Cardiac muscle cell (in vitro differentiated cells and primary cell): Measurements from ENCODE around the gene ADAT2. TPM values are rescaled to one million over a fixed set of nuclear protein-coding genes. Genes with fewer than 3 reads are reported as not detected.
A peak's percentile ranks its signal among the peaks of the same experiment; 100 is the strongest.

Experiments used
- DNase-seq, 2 donors: peaks; one replicate each; pipeline versions ENCODE4 v3.0.0 to v3.0.0-alpha.2; 2010 to 2017; ENCODE audit warnings: low read depth in 1 of 2, low spot score in 1 of 2
- H3K27ac ChIP-seq: fragments of 200-600 bp; sonication (generic); 2 replicates; pipeline ENCODE4 v1.5.1; 2016
- H3K27me3 ChIP-seq: fragments of 200-600 bp; sonication (generic); 2 replicates; pipeline ENCODE4 v1.6.0; 2016; ENCODE audit warnings: control low read depth
- H3K36me3 ChIP-seq: fragments of 200-600 bp; sonication (generic); 2 replicates; pipeline ENCODE4 v1.5.1; 2016; ENCODE audit warnings: control low read depth
- H3K4me1 ChIP-seq: fragments of 200-600 bp; sonication (generic); 2 replicates; pipeline ENCODE4 v1.8.1; 2017; ENCODE audit warnings: low read depth, mild to moderate bottlenecking, mixed run types
- H3K4me3 ChIP-seq: fragments of 200-600 bp; sonication (generic); 2 replicates; pipeline ENCODE4 v1.5.1; 2016; ENCODE audit warnings: mild to moderate bottlenecking
- H3K9me3 ChIP-seq: fragments of 200-600 bp; sonication (generic); 2 replicates; pipeline ENCODE4 v1.5.1; 2017; ENCODE audit warnings: low read depth, mild to moderate bottlenecking, control low read depth
- CTCF ChIP-seq: IDR thresholded peaks from 2 replicates; pipeline ENCODE4 v1.5.1; 2012; ENCODE audit warnings: low read depth, mild to moderate bottlenecking, low read length
- polyA plus RNA-seq: library from polyadenylated mRNA; unstranded; fragments of >200 nt; fragmentation: Nextera tagmentation; extraction: Ambion mirVana; gene quantifications from 2 replicates; pipeline ENCODE4 v1.2.1, GENCODE V29; 2016
- total RNA-seq: library from RNA; depleted of rRNA; stranded (reverse); fragments of >200 nt; gene quantifications from 2 replicates; pipeline ENCODE4 v1.2.3, GENCODE V29; 2016

The ADAT2 gene
- total and polyA plus RNA-seq, 2 experiments from 2014 or later: 5.7 to 10.9 TPM

DNA sequence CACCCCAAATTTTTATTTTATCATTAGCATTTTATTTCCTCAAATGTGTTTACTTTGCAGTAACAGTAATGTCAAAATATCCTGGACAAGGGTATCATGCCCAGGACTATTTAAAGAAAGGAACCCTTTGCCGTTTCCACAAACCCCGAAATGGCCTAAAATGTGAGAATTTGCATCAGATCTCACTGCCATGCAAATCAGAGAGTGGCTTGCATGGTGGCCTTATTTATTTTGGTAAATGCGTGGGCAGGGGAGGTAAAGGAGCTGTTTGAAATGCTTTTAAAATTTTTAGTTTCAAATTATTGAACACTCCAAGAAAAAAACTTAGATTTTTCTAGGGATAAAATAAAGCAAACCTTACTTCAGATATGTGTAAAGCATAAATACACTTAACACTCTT lies 43.8 kb downstream of the ADAT2 start:
- TF ChIP-seq CTCF: no peak
- Histone ChIP-seq H3K4me1 (no peaks in the 10 kb centered on the region), H3K27me3 (no peaks in the 10 kb centered on the region), H3K9me3 (no peaks in the 10 kb centered on the region), H3K36me3 (no peaks in the 10 kb centered on the region), H3K27ac (no peak overlapping the region), H3K4me3 (no peak overlapping the region)
- no peak for DNase-seq

GRCh38 chr6:143405373-143406154 lies 44.9 kb downstream of the ADAT2 start:
- no peak overlapping the region for H3K4me3 ChIP-seq
- H3K9me3 ChIP-seq: no peaks in the 10 kb centered on the region
- TF ChIP-seq CTCF: no peak
- H3K27ac ChIP-seq: no peak overlapping the region
- no peaks in the 10 kb centered on the region for H3K4me1 ChIP-seq
- DNase-seq: peak in 1 of 2 donors; percentile 46
- H3K36me3 ChIP-seq: no peaks in the 10 kb centered on the region
- H3K27me3 ChIP-seq: no peaks in the 10 kb centered on the region

GRCh38 chr6:143402721-143403336 lies 47.7 kb downstream of the ADAT2 start:
- Histone ChIP-seq H3K4me3 (no peak overlapping the region), H3K27ac (no peak overlapping the region), H3K9me3 (no peaks in the 10 kb centered on the region), H3K36me3 (no peaks in the 10 kb centered on the region), H3K27me3 (no peaks in the 10 kb centered on the region), H3K4me1 (no peaks in the 10 kb centered on the region)
- no peak for DNase-seq
- TF ChIP-seq CTCF: no peak

- Histone ChIP-seq H3K4me3 (no peak overlapping the region), H3K4me1 (no peaks in the 10 kb centered on the region), H3K27ac (no peak overlapping the region), H3K9me3 (no peaks in the 10 kb centered on the region), H3K27me3 (no peaks in the 10 kb centered on the region), H3K36me3 (no peaks in the 10 kb centered on the region)
- TF ChIP-seq CTCF: no peak
- no peak for DNase-seq
Measured at GRCh38 chr6:143401636-143402370, 48.7 kb downstream of the ADAT2 start.

GRCh38 chr6:143401068-143401446 lies 49.4 kb downstream of the ADAT2 start:
- Histone ChIP-seq H3K27me3 (no peaks in the 10 kb centered on the region), H3K36me3 (no peaks in the 10 kb centered on the region), H3K9me3 (no peaks in the 10 kb centered on the region), H3K4me3 (no peak overlapping the region), H3K27ac (no peak overlapping the region), H3K4me1 (no peaks in the 10 kb centered on the region)
- TF ChIP-seq CTCF: no peak
- DNase-seq: no peak
